ENCODE data around the gene TTC12. TPM values are rescaled to one million over a fixed set of nuclear protein-coding genes. Genes with fewer than 3 reads are reported as not detected.

The TTC12 gene
- total RNA-seq, 1 experiment from 2014 or later = 19.4 TPM

DNA sequence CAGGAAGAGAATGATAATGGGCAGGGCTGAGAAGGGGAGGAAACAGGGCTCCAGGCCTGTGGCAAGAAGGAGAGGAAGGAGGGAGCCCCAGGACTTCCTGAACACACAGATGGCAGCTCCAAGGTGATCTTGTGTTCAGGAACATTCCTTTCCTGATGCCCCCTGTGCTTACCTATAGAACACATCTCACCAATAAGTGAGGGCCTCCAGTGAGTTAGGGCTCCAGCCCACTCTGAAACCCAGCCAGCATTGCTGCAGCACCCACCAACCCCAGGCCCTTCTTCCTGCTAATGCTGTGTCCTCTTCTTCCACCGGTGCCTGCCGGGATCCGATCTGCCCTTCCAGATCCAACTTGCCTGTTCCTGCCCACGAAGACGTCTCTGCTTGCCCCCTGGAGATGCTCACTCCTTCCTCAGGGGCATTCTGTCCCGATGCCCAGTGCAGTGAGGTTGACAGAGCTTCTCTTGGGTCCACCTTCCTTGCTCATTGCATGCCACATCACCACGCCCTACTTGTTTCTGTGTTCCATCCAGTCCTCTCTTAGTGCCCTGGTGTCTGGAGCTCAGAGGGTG, 90.6 kb downstream of the TTC12 start:
- H3K4me3 Mint-ChIP-seq (ENCODE audit: unreplicated experiment) = no peak overlapping the region
- DNase-seq = no peak
- no peaks in the 10 kb centered on the region for H3K4me1 Mint-ChIP-seq (ENCODE audit: low read depth, unreplicated experiment)
- no peak overlapping the region for H3K27ac Mint-ChIP-seq (ENCODE audit: unreplicated experiment)
- ChIA-PET POLR2A (no interaction called here), CTCF (no interaction called here)
- Histone ChIP-seq H3K4me1 (peaks cover 7% of the 10 kb centered on the region), H3K36me3 (ENCODE audit: control insufficient read depth, insufficient read depth, low read length) (no peaks in the 10 kb centered on the region), H3K9me3 (no peaks in the 10 kb centered on the region), H3K4me3 (ENCODE audit: low read depth, low read length) (no peak overlapping the region), H3K27me3 (replicated peaks; ENCODE audit: control insufficient read depth, insufficient read depth, low read length) (no peaks in the 10 kb centered on the region)
- H3K27me3 Mint-ChIP-seq (ENCODE audit: insufficient read depth, unreplicated experiment) = peaks cover 6% of the 10 kb centered on the region
- H3K36me3 Mint-ChIP-seq (ENCODE audit: insufficient read depth, unreplicated experiment) = no peaks in the 10 kb centered on the region
- TF ChIP-seq, protein P1, sequence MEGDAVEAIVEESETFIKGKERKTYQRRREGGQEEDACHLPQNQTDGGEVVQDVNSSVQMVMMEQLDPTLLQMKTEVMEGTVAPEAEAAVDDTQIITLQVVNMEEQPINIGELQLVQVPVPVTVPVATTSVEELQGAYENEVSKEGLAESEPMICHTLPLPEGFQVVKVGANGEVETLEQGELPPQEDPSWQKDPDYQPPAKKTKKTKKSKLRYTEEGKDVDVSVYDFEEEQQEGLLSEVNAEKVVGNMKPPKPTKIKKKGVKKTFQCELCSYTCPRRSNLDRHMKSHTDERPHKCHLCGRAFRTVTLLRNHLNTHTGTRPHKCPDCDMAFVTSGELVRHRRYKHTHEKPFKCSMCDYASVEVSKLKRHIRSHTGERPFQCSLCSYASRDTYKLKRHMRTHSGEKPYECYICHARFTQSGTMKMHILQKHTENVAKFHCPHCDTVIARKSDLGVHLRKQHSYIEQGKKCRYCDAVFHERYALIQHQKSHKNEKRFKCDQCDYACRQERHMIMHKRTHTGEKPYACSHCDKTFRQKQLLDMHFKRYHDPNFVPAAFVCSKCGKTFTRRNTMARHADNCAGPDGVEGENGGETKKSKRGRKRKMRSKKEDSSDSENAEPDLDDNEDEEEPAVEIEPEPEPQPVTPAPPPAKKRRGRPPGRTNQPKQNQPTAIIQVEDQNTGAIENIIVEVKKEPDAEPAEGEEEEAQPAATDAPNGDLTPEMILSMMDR (IDR thresholded peaks at IDR 0.05; ENCODE audit: insufficient read depth in 1 of 2, low read depth in 1 of 2, low read length in 1 of 2, severe bottlenecking in 1 of 2, unreplicated experiment in 1 of 2) = no peak
- no peaks in the 10 kb centered on the region for H3K9me3 Mint-ChIP-seq (ENCODE audit: unreplicated experiment)
- BruUV-seq (replicated peaks) = no TSS peak
- intact Hi-C loops (cut with micrococcal nuclease; ENCODE audit: unreplicated experiment) = no loop called here

- DNase-seq = no peak
- H3K36me3 ChIP-seq (ENCODE audit: control insufficient read depth, insufficient read depth, low read length) = no peaks in the 10 kb centered on the region
- H3K4me3 ChIP-seq (ENCODE audit: low read depth, low read length) = no peak overlapping the region
- intact Hi-C loops (cut with micrococcal nuclease; ENCODE audit: unreplicated experiment) = no loop called here
- Mint-ChIP-seq H3K4me3 (ENCODE audit: unreplicated experiment) (no peak overlapping the region), H3K4me1 (ENCODE audit: low read depth, unreplicated experiment) (no peaks in the 10 kb centered on the region), H3K36me3 (ENCODE audit: insufficient read depth, unreplicated experiment) (no peaks in the 10 kb centered on the region), H3K27ac (ENCODE audit: unreplicated experiment) (no peak overlapping the region), H3K9me3 (ENCODE audit: unreplicated experiment) (no peaks in the 10 kb centered on the region), H3K27me3 (ENCODE audit: insufficient read depth, unreplicated experiment) (peaks cover 6% of the 10 kb centered on the region)
- CTCF ChIA-PET = no interaction called here
- no peaks in the 10 kb centered on the region for H3K9me3 ChIP-seq
- POLR2A ChIA-PET = interaction anchor here (0.6 kb wide), 1 partner anchor 92 kb away, joined by 4 read pairs; no protein-coding TSS in a partner anchor
- no TSS peak for BruUV-seq (replicated peaks)
- no peaks in the 10 kb centered on the region for H3K27me3 ChIP-seq (replicated peaks; ENCODE audit: control insufficient read depth, insufficient read depth, low read length)
- TF ChIP-seq, protein P1 (IDR thresholded peaks at IDR 0.05; ENCODE audit: insufficient read depth in 1 of 2, low read depth in 1 of 2, low read length in 1 of 2, severe bottlenecking in 1 of 2, unreplicated experiment in 1 of 2) = no peak
- H3K4me1 ChIP-seq = peaks cover 7% of the 10 kb centered on the region
Observed at GRCh38 chr11:113405724-113406478, 91.5 kb downstream of the TTC12 start.

GRCh38 chr11:113407163-113407562, 92.8 kb downstream of the TTC12 start:
- no TSS peak for BruUV-seq (replicated peaks)
- no peak overlapping the region for H3K4me3 Mint-ChIP-seq (ENCODE audit: unreplicated experiment)
- peaks cover 6% of the 10 kb centered on the region for H3K27me3 Mint-ChIP-seq (ENCODE audit: insufficient read depth, unreplicated experiment)
- H3K4me1 Mint-ChIP-seq (ENCODE audit: low read depth, unreplicated experiment) = no peaks in the 10 kb centered on the region
- no peaks in the 10 kb centered on the region for H3K9me3 Mint-ChIP-seq (ENCODE audit: unreplicated experiment)
- H3K27ac Mint-ChIP-seq (ENCODE audit: unreplicated experiment) = no peak overlapping the region
- CTCF ChIA-PET = no interaction called here
- H3K4me3 ChIP-seq (ENCODE audit: low read depth, low read length) = no peak overlapping the region
- TF ChIP-seq, protein P1 (IDR thresholded peaks at IDR 0.05; ENCODE audit: insufficient read depth in 1 of 2, low read depth in 1 of 2, low read length in 1 of 2, severe bottlenecking in 1 of 2, unreplicated experiment in 1 of 2) = no peak
- no peaks in the 10 kb centered on the region for H3K9me3 ChIP-seq
- DNase-seq = no peak
- H3K36me3 ChIP-seq (ENCODE audit: control insufficient read depth, insufficient read depth, low read length) = no peaks in the 10 kb centered on the region
- intact Hi-C loops (cut with micrococcal nuclease; ENCODE audit: unreplicated experiment) = no loop called here
- H3K27me3 ChIP-seq (replicated peaks; ENCODE audit: control insufficient read depth, insufficient read depth, low read length) = no peaks in the 10 kb centered on the region
- peaks cover 7% of the 10 kb centered on the region for H3K4me1 ChIP-seq
- POLR2A ChIA-PET = no interaction called here
- H3K36me3 Mint-ChIP-seq (ENCODE audit: insufficient read depth, unreplicated experiment) = no peaks in the 10 kb centered on the region
